ENCODE measurements around the gene KBTBD4.
"Not testable (repeated sequence)": the region's sequence is repeated elsewhere in the genome, so short reads cannot be mapped to it uniquely, and the experiment has no call there.

KBTBD4 gene

GRCh38 chr11:47560426-47560825, 18.3 kb downstream of the KBTBD4 start:
- H3K4me3 ChIP-seq (ENCODE audit: low read depth, low read length) = no peak overlapping the region
- TF ChIP-seq CTCF (IDR thresholded peaks at IDR 0.05; ENCODE audit: borderline replicate concordance, insufficient read depth, low read depth, low read length) = no peak

GRCh38 chr11:47558695-47559094, 20.1 kb downstream of the KBTBD4 start:
- H3K4me3 ChIP-seq (ENCODE audit: low read depth, low read length) = no peak overlapping the region
- TF ChIP-seq CTCF (IDR thresholded peaks at IDR 0.05; ENCODE audit: borderline replicate concordance, insufficient read depth, low read depth, low read length) = no peak

GRCh38 chr11:47557004-47557403, 21.8 kb downstream of the KBTBD4 start:
- not testable (repeated sequence) for H3K4me3 ChIP-seq (ENCODE audit: low read depth, low read length)

- peak overlapping the region; percentile 26 for H3K4me3 ChIP-seq (ENCODE audit: low read depth, low read length)
- no peak for TF ChIP-seq CTCF (IDR thresholded peaks at IDR 0.05; ENCODE audit: borderline replicate concordance, insufficient read depth, low read depth, low read length)
These were observed 25.4 kb downstream of the KBTBD4 start for GRCh38 chr11:47553406-47553743.

GRCh38 chr11:47552566-47553405, 26.0 kb downstream of the KBTBD4 start, which contains the start of gene CELF1:
Gene CELF1, minus strand, starts transcription at chr11:47553132. Its CDS starts 53,609 bp downstream, at chr11:47499523.
- TF ChIP-seq CTCF (IDR thresholded peaks at IDR 0.05; ENCODE audit: borderline replicate concordance, insufficient read depth, low read depth, low read length) = peak; percentile 95
- peak within 1 kb of the TSS; percentile 96 for H3K4me3 ChIP-seq (ENCODE audit: low read depth, low read length)

- H3K4me3 ChIP-seq (ENCODE audit: low read depth, low read length) = peak overlapping the region; percentile 96
- no peak for TF ChIP-seq CTCF (IDR thresholded peaks at IDR 0.05; ENCODE audit: borderline replicate concordance, insufficient read depth, low read depth, low read length)
These were observed 26.7 kb downstream of the KBTBD4 start for GRCh38 chr11:47552056-47552565.

GRCh38 chr11:47551086-47551485, 27.7 kb downstream of the KBTBD4 start:
- peak; percentile 47; the same call in 1 of the 2 replicates for TF ChIP-seq CTCF (IDR thresholded peaks at IDR 0.05; ENCODE audit: borderline replicate concordance, insufficient read depth, low read depth, low read length)
- no peak overlapping the region for H3K4me3 ChIP-seq (ENCODE audit: low read depth, low read length)
